HG03135 (cell line): ENCODE measurements around the gene XXYLT1.

Experiments used
- ATAC-seq: cut with Tn5 transposase; IDR thresholded peaks from one replicate; pipeline ENCODE4 v1.9.1; 2021; ENCODE audit warnings: mild to moderate bottlenecking, moderate library complexity; ENCODE audit not compliant: unreplicated experiment

The XXYLT1 gene

GRCh38 chr3:195172896-195173295 is 98.1 kb downstream of the XXYLT1 start:
- ATAC-seq = no peak

- ATAC-seq = no peak
Measured at GRCh38 chr3:195172039-195172684, 98.8 kb downstream of the XXYLT1 start.

GRCh38 chr3:195171093-195171873 is 99.7 kb downstream of the XXYLT1 start:
- no peak for ATAC-seq

GRCh38 chr3:195170496-195170895 is 100.5 kb downstream of the XXYLT1 start:
- ATAC-seq = no peak

- no peak for ATAC-seq
Measured at GRCh38 chr3:195169011-195169649, 101.8 kb downstream of the XXYLT1 start.

GRCh38 chr3:195168009-195168762 is 102.8 kb downstream of the XXYLT1 start:
- no peak for ATAC-seq

GRCh38 chr3:195165790-195166189 is 105.2 kb downstream of the XXYLT1 start:
- no peak for ATAC-seq

- ATAC-seq = no peak
Measured at GRCh38 chr3:195165265-195165609, 105.7 kb downstream of the XXYLT1 start.

GRCh38 chr3:195164573-195165264 is 106.2 kb downstream of the XXYLT1 start:
- no peak for ATAC-seq

GRCh38 chr3:195163719-195164572 is 107.0 kb downstream of the XXYLT1 start:
- ATAC-seq = no peak

- no peak for ATAC-seq
Measured at GRCh38 chr3:195162816-195163215, 108.1 kb downstream of the XXYLT1 start.

GRCh38 chr3:195162033-195162669 is 108.8 kb downstream of the XXYLT1 start:
- ATAC-seq = peak; percentile 67

- ATAC-seq = no peak
Measured at GRCh38 chr3:195160908-195161434, 110.0 kb downstream of the XXYLT1 start.

- ATAC-seq = no peak
Measured at GRCh38 chr3:195160257-195160898, 110.6 kb downstream of the XXYLT1 start.

GRCh38 chr3:195159814-195160165 is 111.2 kb downstream of the XXYLT1 start:
- ATAC-seq = no peak

GRCh38 chr3:195159117-195159813 is 111.7 kb downstream of the XXYLT1 start:
- no peak for ATAC-seq

- ATAC-seq = no peak
Measured at GRCh38 chr3:195156286-195156890, 114.6 kb downstream of the XXYLT1 start.
